NCI-H1436 (cell line): ENCODE results near the gene RIOX2.
"Not testable (repeated sequence)": the region's sequence is repeated elsewhere in the genome, so short reads cannot be mapped to it uniquely, and the experiment has no call there.

Experiments
- DNase-seq: peaks from one replicate; lab custom pipeline; 2025; lab: John Stamatoyannopoulos, UW

Gene RIOX2

GRCh38 chr3:97971679-97972567 lies at the start of gene RIOX2:
Gene RIOX2, minus strand, starts transcription at chr3:97972431. Its CDS starts 4,838 bp downstream, at chr3:97967593.
- no peak for DNase-seq

GRCh38 chr3:98020412-98020811 lies 48.2 kb upstream of the RIOX2 start:
- DNase-seq = no peak

- no peak for DNase-seq
Observed at GRCh38 chr3:98018301-98018700, 46.1 kb upstream of the RIOX2 start.

- no peak for DNase-seq
Observed at GRCh38 chr3:98014268-98014585, 42.0 kb upstream of the RIOX2 start.

GRCh38 chr3:98013411-98014267 lies 41.4 kb upstream of the RIOX2 start:
- DNase-seq = no peak

- DNase-seq = no peak
Observed at GRCh38 chr3:98012979-98013378, 40.7 kb upstream of the RIOX2 start.

- not testable (repeated sequence) for DNase-seq
Observed at GRCh38 chr3:98010883-98011449, 38.7 kb upstream of the RIOX2 start.

- DNase-seq = no peak
Observed at GRCh38 chr3:98010194-98010882, 38.1 kb upstream of the RIOX2 start.

- DNase-seq = no peak
Observed at GRCh38 chr3:98008855-98009254, 36.6 kb upstream of the RIOX2 start.

GRCh38 chr3:98005438-98005837 lies 33.2 kb upstream of the RIOX2 start:
- DNase-seq = no peak

- no peak for DNase-seq
Observed at GRCh38 chr3:98004721-98005120, 32.5 kb upstream of the RIOX2 start.

GRCh38 chr3:98003306-98003969 lies 31.2 kb upstream of the RIOX2 start:
- DNase-seq = no peak

GRCh38 chr3:98002717-98003116 lies 30.5 kb upstream of the RIOX2 start:
- no peak for DNase-seq

GRCh38 chr3:97999994-98000393 lies 27.8 kb upstream of the RIOX2 start:
- DNase-seq = no peak

- no peak for DNase-seq
Observed at GRCh38 chr3:97999103-97999502, 26.9 kb upstream of the RIOX2 start.

- no peak for DNase-seq
Observed at GRCh38 chr3:97996988-97997387, 24.8 kb upstream of the RIOX2 start.

- DNase-seq = no peak
Observed at GRCh38 chr3:97994328-97994945, 22.2 kb upstream of the RIOX2 start.

GRCh38 chr3:97993526-97993925 lies 21.3 kb upstream of the RIOX2 start:
- no peak for DNase-seq

- DNase-seq = no peak
Observed at GRCh38 chr3:97992547-97993173, 20.4 kb upstream of the RIOX2 start.

- no peak for DNase-seq
Observed at GRCh38 chr3:97991293-97991682, 19.1 kb upstream of the RIOX2 start.
